ENCODE measurements around the gene C18orf54.

The C18orf54 gene

DNA sequence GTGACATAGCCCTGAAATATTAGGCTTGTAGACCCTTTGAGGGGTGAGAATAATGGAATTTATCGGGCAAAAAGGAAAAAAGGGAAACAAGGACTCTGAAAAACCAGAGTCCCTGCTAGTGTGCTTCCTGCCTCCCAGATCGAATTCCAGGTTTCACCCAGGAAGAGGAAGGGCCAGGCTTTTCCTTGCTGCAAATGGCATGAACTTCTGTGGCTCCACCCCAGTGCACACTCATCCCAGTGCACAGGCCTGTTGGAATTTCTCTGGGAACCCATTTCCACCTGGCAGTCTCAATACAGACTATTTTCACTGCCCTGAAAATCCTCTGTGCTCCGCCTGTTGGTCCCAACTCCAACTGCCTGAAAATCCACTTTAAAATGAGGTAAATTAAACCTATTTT, 29.9 kb downstream of the C18orf54 start:
- DNase-seq (ENCODE audit: low spot score): no peak

DNA sequence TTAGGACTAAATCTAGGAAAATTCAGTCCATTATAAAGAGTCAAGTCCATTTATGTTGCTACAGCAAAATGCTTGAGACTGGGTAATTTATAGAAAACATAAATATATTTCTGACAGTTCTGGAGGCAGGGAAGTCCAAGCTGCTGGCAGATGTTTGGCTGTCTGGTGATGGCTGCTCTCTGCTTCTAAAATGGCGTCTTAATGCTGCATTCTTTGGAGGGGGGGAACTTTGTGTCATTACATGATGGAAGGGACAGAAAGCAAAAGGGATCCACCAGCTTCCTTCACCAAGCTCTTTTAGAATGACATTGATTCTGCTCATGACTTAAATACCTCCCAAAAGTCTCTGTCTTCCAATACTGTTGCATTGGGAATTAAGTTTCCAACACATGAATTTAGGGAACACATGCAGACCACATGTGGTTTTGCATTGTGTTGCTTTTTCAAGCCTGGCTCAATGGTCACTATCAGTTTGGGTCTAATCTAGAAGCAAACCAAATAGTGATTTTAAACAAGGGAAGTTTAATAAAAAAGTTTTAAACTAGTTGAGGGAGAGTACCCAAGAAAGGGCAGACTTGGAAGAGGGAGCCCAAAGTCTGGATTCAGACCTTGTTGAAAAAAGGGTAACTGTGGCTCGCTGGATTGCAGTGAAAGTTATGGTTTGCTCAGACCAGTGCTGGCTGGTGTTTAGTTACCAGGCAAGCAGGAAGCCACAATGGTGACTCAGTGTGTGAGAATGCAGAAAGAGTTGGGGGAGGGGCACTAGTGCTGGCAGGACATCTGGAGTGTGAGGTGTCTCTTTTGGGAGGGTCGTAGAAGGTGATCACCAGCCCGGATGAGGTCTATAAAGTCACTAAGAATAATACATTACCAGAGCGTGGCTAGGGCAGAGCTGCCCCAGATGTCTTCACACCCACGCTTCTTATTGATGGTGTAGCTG, 30.8 kb downstream of the C18orf54 start:
- no peak for DNase-seq (ENCODE audit: low spot score)

DNA sequence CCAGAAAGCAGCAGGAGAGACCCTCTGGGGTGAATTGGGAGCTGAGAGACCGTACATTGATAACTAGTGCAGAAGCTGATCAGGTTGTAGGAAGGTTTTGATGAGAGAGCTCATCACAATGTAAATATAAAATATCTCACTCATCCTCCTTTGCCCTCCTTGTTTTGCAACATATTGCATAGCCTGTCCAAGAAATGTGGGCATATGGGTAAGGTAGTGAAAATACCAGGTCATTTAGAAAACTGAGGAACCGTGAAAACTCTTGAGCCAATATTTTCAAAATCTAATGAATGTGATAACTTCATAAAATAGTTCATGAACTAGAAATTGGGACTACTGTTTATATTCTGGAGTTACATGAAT, 31.4 kb downstream of the C18orf54 start:
- no peak for DNase-seq (ENCODE audit: low spot score)

DNA sequence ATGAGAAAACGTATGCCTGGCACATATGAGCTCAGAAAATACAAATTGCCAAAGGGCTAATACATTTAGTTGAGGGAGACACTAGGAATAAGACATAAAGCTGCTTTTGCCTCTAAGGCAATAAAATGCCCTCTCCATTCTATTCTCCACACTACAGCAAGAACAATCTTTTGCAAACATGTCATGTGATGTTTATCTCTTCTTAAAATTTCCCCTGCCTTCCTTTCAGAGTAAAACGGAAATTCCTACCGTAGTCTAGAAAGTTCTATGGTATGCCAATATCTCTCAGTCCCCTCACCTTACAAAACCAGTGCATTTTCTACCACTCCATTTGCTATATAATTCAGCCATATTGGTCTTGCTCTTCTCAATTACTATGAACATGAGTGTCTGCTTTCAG, 33.1 kb downstream of the C18orf54 start:
- no peak for DNase-seq (ENCODE audit: low spot score)

DNA sequence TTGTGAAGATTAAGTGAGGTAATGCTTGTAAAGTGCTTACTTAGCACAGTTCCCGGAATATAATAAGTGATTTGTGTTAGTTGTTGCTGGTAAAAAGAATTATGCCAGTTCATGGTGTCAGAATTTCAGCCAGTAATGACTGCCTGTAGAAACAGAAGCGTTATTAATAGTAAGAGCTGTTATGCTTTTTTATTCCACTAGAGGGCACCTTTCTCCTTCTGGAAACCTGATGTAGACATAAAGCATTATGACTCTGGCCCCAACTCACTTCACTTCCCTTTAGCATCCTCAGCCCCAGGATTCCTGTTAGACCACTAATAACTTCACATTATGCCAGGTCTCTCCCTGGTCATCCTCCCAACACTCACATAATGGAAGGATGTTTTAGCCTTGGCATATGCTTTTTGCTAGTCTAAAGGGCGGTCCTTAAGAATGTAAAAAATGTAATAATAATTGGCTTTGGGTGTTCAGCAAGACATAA, 34.9 kb downstream of the C18orf54 start:
- peak; percentile 69 for DNase-seq (ENCODE audit: low spot score)

DNA sequence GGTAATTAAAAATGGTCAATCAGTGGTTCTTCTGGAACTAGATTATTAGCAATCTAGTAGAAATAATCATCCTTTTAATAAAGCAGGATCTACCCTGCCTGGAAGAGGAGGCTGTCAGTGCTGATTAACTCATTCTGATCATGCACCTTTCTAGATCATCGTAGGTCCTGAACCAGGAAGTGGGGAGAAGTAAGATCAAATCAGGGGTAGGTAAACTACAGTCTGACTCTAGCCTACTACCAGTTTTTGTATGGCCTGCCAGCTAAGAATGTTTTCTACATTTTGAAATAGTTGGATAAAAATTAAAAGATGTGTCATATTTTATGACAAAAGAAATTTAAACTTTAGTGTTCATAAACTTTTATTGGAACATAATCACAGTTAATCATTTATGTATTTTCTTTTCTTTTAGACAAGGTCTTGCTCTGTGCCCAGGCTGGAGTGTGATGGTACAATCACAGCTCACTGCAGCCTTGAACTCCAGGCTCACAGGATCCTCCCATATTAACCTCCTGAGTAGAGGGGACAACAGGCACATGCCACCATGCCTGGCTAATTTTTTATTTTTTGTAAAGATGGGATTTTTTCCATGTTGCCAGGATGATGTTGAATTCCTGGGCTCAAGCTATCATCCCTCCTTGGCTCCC, 36.1 kb downstream of the C18orf54 start:
- no peak for DNase-seq (ENCODE audit: low spot score)

DNA sequence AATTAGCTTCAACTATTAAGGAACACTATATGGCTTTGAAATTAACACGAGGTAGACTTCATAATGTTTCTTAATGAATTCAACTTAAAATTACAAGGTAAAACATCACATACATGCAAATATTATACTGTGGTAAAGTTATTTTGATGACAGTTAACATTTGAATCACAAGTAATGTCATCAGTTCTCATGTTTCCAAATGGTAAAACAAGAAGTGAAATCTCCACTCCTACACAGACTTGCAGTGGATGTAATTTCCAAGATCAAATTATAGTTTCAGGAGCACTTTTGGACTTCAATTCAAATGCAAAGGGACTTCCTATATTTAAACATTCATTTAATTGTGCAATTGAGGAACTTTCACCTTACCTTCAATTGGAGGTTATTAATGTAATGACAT, 39.1 kb downstream of the C18orf54 start:
- DNase-seq (ENCODE audit: low spot score): no peak

DNA sequence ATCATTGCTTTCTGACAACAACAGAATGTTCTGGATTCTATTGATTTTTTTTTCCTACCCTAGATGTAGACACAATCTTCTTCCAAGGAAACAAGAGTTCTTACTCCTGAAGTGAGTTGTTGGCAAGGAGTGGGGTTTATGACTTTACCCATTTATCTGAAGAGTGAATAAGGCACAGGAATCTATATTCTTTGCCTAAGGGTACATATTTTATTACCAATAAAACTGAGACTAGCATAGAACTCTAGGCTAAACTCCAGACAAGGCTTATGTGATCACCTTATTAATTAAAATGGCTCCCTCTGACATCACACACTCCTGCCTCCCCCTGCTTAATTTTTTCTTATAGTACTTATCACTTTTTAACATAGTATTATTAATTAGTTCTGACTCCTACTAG, 47.6 kb downstream of the C18orf54 start:
- DNase-seq (ENCODE audit: low spot score): no peak

DNA sequence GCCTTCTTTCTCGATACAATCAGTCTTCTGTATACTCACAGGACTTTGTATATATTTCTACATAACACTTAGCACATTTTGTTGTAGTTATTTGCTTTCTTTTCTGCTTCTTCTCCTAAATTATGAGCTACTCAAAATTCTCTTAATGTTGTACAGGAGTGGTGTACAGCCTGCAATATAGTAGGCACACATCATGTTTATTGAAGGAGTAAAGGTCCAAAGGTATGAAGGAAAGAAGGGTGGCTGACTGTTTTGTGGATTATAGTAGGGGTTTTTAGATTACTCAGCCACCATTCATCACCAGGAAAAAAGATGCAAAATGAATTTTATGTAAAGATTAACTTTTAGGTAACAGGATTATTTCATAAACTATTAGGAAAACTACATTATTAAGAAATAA, 54.1 kb downstream of the C18orf54 start:
- DNase-seq (ENCODE audit: low spot score): no peak

DNA sequence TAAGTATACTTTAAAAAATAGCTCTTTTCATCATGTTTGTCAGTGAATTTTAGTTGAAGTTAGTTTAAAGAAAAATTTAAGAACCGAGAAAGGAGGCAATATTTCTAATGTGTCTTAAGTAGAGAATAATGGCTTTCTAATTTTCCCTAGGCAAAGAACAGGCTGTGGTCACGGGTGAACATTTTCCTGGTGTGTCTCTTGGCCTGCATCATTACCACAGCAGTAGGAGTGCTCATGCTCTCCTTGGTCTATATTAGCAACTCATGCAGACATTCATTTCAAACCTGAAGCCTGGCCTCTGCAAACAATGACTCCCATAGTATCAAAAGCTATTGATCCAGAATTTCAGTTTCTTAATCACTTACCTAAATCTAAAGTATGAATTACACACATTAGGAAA, 57.4 kb downstream of the C18orf54 start:
- no peak for DNase-seq (ENCODE audit: low spot score)

DNA sequence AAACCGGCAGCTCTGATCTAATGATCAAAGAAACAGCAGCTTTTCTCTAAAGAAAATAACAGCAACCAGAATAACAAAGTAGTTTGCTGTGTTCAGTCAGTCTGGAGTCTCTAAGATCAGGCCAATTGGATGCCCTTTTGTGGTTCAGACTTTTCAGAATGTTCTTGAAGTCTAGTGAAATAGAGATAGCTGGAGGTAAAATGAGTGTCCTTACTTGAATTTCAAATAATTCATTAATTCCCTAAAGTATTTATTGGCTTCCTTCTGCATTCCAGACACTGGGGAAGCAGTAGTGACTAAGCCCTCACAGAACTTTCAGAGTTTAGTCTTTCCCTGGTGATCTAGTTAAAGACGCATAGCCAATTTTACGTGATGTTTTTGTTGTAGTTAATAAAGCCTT, 58.7 kb downstream of the C18orf54 start:
- DNase-seq (ENCODE audit: low spot score): no peak

DNA sequence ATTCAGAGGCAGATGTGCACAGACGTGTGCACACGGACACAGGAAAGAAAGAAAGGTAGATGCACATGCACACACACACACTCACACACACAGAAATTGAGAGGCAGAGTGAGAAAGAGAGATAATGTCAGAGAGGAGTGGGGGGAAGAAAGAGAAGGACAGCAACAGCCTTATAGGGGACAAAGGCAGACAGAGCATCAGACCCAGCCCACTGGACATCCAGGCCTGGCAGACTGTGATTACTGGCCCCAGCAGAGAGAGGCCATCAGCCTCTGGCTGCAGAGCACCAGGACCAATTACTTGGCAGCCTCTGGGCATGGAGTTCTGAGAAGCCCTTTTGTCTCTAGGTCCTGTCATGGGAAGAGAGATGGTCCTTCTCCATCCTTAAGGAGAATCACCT, 66.1 kb downstream of the C18orf54 start:
- DNase-seq (ENCODE audit: low spot score): no peak

DNA sequence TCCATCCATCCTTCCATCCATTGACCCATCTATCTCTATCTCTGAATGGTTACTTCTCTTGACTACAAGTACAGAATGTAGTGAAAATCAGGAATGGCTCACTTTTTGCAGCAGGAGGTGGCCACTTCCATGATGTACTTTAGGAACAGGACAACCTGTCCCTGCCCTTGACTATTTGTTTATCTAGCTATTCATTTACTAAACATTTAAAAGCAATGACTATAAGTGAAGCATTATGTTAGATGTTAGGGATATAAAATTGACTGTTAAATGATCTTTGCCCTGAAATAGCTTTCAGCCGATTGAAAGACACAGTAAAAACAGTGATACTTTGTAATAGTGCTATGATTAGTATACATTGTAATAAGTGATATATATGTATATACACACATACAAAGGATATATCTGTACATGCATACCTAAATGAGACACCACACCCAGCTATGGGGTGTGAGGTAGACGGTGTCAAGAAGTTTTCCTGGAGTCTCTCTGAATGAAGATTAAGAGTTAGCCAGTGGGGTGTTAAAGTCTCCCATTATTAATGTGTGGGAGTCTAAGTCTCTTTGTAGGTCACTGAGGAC, 68.5 kb downstream of the C18orf54 start:
- no peak for DNase-seq (ENCODE audit: low spot score)

Measured in D341Med (cell line).